HAP-1 (cell line): ENCODE data around the gene AARS2.

ENCODE experiments used
- DNase-seq, 2 experiments: peaks; one replicate each; pipeline ENCODE4 v3.0.0-alpha.2; 2016 to 2020; ENCODE audit warnings: low spot score in 2 of 2
- H3K27me3 ChIP-seq: fragments of 250-450 bp; sonication (Bioruptor Pico); 2 replicates; pipeline ENCODE4 v1.5.1; 2020; ENCODE audit warnings: low read depth, mild to moderate bottlenecking, moderate library complexity
- H3K36me3 ChIP-seq: fragments of 250-450 bp; sonication (Bioruptor Pico); replicated peaks from 2 replicates; pipeline ENCODE4 v1.5.1; 2020; ENCODE audit warnings: mild to moderate bottlenecking
- H3K4me1 ChIP-seq: fragments of 250-450 bp; sonication (Bioruptor Pico); 2 replicates; pipeline ENCODE4 v1.5.1; 2020; ENCODE audit warnings: mild to moderate bottlenecking
- H3K4me3 ChIP-seq: fragments of 250-450 bp; sonication (Bioruptor Pico); 2 replicates; pipeline ENCODE4 v1.5.1; 2020; ENCODE audit warnings: mild to moderate bottlenecking, moderate library complexity
- H3K9me3 ChIP-seq: fragments of 250-450 bp; sonication (Bioruptor Pico); 2 replicates; pipeline ENCODE4 v1.5.1; 2020; ENCODE audit warnings: mild to moderate bottlenecking, moderate library complexity
- in situ Hi-C: fragments of 300-500 bp; cut with MboI; formaldehyde crosslinking; loops from 3 replicates; pipeline ENCODE4 v1.14.3; 2020; ENCODE audit warnings: low sequenced_read_pairs, inconsistent platforms, mixed read lengths

Gene AARS2

DNA sequence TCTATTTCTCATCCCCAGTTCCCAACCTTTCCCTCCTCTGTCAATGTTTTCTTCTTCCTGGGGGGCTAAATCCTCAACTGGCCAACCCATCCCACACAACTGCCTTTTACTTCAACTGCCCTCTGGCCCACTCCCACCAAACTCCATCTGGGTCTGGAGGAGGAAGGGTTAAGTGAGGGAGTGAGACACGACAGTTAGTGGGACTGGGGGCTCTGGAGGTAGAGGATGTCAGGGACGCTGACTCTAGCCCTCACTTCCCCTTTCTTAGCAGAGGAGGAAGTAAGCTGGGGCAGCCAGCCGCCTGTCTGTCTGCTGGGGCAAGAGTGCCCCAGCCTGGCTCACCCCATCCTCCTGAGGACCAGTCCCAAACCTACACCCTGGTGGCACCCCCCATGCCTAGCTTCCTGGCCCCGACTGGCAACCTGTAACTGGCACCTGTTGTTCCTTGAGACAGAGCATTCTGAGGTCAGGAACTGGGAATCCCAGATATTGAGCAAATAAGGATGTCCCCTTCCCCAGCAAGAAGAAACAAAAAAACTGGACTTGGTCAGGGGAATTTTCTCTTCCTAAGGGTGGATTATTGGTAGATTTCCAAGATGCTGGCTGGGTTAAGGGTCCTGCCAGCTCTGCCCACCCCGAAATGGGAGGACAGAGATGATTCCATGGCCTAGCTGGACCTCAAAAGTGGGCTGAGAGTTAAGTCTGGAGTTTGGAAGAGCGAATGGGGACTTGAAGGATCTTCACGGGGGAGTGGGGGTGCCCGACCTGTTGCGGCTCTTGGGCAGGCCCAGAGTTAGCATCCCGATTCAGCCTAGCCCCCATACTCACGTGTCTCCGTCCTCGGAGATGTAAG lies 48.8 kb downstream of the AARS2 start:
- in situ Hi-C loops = loop anchor here (5.0 kb wide), 1 partner anchor 73 kb away; no protein-coding TSS in a partner anchor
- no peaks in the 10 kb centered on the region for H3K9me3 ChIP-seq
- peaks cover 11% of the 10 kb centered on the region for H3K4me1 ChIP-seq
- H3K36me3 ChIP-seq = no peaks in the 10 kb centered on the region
- DNase-seq = no peak
- peaks cover 2% of the 10 kb centered on the region; the same call in 1 of the 2 replicates for H3K27me3 ChIP-seq
- H3K4me3 ChIP-seq = peak overlapping the region; percentile 67

DNA sequence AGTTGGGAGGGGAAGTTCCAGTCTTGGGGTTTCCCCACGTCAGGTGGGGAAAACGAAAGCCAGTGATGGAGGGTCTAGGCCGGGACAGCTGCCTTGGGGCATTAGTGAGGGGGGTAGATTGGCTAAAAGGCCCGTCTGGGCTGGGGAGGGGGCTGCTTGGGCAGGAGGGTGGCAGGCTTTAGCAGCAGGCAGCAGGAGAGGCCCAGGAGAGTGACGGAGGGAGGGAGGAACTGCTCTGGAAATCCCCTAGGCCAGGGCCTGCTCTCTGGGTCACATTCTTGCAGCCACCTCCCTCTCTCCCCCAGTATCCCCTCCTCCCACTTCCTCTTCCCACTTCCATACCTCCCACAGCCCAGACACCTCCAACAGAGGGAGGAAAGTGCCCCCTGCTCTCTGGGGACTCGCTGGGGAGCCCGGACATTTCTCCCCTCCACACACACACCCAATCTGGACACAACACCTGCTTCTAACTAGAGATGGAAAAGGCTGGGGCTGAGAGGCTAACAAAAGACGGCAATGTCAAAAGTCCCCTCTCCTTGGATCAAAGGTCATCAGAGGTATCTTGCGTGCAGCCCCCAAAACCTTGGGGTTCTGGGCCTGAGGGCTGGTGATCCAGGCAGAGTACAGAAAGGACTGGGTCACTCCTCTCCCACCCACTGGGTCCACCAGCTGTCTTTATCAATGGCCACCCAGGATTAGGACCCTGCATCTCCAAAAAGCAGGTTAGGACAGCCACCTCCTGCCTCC lies 49.6 kb downstream of the AARS2 start:
- peak overlapping the region; percentile 67 for H3K4me3 ChIP-seq
- H3K9me3 ChIP-seq = no peaks in the 10 kb centered on the region
- no peak for DNase-seq
- in situ Hi-C loops = no loop called here
- H3K36me3 ChIP-seq = no peaks in the 10 kb centered on the region; the same call in 1 of the 2 replicates
- H3K4me1 ChIP-seq = peaks cover 11% of the 10 kb centered on the region
- H3K27me3 ChIP-seq = no peaks in the 10 kb centered on the region; the same call in 1 of the 2 replicates

DNA sequence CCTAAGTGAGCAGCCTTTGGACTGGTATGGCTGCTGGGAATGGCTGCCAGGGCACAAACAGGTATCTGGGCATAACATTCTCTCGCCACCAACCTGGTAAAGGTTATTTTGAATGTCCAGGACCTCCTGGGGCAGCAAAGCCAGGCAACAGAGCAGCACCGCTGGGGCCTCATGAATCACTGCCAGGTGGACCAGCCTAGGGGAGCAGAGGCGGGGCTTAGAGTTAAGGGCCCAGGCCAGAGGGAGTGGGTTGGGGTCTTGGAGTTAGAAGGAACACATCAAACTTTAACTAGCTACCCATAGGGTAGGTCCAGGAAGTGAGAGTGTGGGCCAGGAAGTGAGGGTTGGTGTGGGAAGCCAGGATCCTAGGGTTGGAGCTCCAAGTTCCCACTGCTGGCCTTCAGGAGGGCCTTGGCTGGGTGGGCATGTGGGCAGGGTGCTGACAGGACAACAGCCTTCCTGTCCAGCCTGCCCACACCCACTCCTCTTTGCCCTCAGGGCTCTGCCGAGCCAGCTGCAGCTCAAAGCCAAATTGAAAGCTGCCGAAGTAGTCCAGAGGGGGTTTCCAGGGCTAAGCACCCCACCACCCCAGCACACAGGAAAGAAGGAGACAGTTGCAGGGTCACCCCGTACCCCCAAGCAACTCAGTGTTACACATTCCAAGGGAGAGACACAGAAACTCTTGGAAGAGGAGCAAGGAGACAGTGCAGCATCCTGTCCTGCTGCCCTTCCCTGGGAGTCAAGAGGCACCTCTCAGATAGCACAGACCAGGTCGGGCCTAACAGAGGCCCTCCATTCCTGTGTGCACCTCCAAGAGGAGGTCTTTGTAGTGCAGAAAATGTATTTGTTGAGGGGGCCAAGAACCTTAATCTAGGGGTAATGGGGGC lies 50.4 kb downstream of the AARS2 start:
- H3K36me3 ChIP-seq = no peaks in the 10 kb centered on the region; the same call in 1 of the 2 replicates
- H3K9me3 ChIP-seq = no peaks in the 10 kb centered on the region
- H3K4me1 ChIP-seq = peaks cover 12% of the 10 kb centered on the region
- no peak overlapping the region for H3K4me3 ChIP-seq
- in situ Hi-C loops = no loop called here
- DNase-seq = no peak
- H3K27me3 ChIP-seq = no peaks in the 10 kb centered on the region

DNA sequence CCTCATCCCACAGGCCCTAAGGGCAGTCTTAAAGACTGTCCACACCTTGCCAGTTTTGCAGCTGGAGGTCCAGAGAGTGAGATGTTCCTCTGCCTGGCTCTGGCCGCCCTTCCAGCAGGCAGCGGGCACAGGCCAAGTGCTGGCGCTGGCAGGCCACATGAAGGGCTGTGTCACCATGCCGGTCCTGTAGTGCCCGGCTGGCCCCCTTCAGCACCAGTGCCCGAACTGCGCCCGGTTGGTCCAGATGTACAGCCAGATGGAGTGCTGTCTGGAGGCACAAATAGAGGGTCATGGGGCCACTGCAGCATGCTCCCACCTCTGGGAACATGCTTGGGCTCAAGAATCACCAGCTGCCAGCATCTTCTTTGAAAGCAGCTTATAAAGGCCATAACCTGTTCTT lies 51.6 kb downstream of the AARS2 start:
- DNase-seq = no peak
- Histone ChIP-seq H3K36me3 (no peaks in the 10 kb centered on the region; the same call in none of the 2 replicates), H3K27me3 (no peaks in the 10 kb centered on the region), H3K4me1 (peaks cover 14% of the 10 kb centered on the region), H3K4me3 (no peak overlapping the region), H3K9me3 (no peaks in the 10 kb centered on the region)
- in situ Hi-C loops = no loop called here

DNA sequence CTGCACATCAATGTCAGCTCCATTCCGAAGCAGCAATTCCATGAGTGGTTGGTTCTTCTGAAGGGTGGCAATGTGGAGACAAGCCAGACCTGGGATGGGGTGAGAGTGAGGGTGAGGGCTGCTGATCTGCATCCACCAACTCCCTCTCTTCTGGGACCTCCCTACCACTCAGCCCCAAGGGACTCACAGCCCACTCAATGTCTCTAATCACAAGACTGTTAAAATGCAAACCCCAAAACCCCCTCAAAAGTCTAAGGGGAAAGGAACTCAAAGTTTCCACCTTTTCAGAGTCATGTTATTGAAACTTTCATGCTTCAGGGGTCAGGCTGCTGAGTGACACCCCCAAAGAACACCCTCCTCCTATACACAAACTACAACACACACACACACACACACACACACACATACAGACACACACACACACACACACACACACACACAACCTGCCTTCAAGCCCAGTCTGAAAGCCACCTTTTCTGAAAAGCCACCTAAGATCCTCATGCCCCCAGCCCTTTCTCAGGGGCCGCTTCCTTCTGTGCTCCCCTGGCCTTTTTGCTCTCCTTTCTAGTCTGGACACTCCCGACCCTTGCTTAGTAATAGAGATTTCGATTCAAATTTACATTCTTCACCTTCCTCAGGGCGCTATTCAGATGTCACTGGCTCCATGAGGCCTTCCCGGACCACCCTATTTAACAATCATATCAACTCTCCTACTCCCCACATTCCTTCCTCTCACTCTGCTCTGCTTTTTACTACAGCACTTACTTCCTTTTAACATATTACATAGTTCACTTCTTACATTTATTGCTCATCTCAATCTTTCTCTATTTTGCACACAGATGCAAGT lies 52.5 kb downstream of the AARS2 start:
- Histone ChIP-seq H3K4me1 (peaks cover 19% of the 10 kb centered on the region), H3K36me3 (peaks cover 2% of the 10 kb centered on the region), H3K9me3 (no peaks in the 10 kb centered on the region), H3K4me3 (no peak overlapping the region), H3K27me3 (no peaks in the 10 kb centered on the region)
- in situ Hi-C loops = no loop called here
- DNase-seq = no peak

DNA sequence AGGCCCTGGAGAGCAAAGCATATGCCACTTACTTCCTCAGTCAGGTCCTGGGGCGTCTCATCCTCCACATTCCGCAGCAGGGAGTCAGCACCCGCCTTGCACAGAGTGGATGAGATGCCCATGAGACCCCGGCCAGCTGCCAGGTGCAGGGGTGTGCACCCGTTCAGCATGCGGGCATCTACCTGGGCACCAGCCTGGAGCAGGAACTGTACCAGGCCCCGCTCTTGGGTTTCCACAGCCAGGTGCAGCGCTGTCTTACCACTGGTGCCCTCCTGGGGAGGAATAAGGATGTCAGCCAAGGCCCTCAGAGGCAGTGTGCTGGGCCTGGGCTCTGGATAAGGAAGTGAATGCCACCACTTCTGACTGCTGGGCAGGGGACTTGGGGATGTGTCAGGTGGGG lies 53.1 kb downstream of the AARS2 start:
- H3K4me3 ChIP-seq = no peak overlapping the region
- H3K9me3 ChIP-seq = no peaks in the 10 kb centered on the region
- H3K36me3 ChIP-seq = peaks cover 9% of the 10 kb centered on the region
- H3K27me3 ChIP-seq = no peaks in the 10 kb centered on the region
- in situ Hi-C loops = no loop called here
- H3K4me1 ChIP-seq = peaks cover 17% of the 10 kb centered on the region
- no peak for DNase-seq

DNA sequence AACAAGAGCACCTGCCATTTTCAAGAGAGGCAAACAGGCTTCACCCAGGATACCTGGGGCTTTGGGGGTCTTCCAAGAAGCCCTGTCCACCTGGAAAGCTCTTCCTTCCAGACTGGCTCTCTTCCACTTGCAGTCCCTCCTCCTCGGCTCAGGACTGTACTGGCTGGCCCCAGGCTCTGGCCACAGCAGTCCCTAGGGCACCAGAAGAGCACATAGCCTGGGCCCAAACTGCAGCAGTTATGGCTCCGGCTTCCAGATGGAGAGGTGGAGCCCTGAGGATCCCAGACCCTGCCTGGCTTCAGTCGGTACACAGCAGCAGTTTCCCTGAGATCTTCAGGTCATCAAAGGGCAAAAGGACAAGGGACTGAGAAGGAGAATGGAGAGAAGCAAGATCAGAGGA lies 54.2 kb downstream of the AARS2 start:
- H3K4me1 ChIP-seq = peaks cover 15% of the 10 kb centered on the region
- no peak for DNase-seq
- no peaks in the 10 kb centered on the region for H3K9me3 ChIP-seq
- H3K27me3 ChIP-seq = no peaks in the 10 kb centered on the region
- in situ Hi-C loops = no loop called here
- peaks cover 20% of the 10 kb centered on the region for H3K36me3 ChIP-seq
- no peak overlapping the region for H3K4me3 ChIP-seq

DNA sequence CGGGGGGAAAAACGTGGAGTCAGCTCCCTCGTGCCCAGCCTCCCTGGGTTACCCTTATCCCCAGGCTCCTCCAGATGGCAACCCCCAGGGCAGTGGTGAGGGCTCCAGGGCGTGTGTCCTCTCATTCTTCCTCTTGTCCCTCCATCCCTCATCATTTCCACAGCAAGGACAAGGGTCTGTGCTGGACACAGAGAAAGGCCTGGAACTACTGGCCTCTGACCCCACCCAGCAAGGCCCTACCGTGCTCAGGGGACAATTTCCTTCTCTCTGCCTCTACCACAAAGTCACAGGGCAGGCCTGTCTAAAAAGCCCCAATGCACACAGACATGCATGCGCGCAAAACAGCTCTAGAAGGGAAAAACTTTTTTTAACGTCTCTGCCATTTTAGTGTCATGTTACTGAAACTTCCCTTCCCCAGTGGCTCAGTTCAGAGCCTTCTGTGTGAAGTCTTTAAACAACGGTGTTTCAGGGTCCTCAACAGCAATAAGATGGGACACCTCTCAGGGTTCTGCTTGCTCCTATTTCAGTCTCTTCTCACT lies 54.8 kb downstream of the AARS2 start:
- no peaks in the 10 kb centered on the region for H3K27me3 ChIP-seq
- in situ Hi-C loops = no loop called here
- no peaks in the 10 kb centered on the region for H3K9me3 ChIP-seq
- no peak for DNase-seq
- no peak overlapping the region for H3K4me3 ChIP-seq
- peaks cover 25% of the 10 kb centered on the region for H3K36me3 ChIP-seq
- peaks cover 10% of the 10 kb centered on the region for H3K4me1 ChIP-seq

DNA sequence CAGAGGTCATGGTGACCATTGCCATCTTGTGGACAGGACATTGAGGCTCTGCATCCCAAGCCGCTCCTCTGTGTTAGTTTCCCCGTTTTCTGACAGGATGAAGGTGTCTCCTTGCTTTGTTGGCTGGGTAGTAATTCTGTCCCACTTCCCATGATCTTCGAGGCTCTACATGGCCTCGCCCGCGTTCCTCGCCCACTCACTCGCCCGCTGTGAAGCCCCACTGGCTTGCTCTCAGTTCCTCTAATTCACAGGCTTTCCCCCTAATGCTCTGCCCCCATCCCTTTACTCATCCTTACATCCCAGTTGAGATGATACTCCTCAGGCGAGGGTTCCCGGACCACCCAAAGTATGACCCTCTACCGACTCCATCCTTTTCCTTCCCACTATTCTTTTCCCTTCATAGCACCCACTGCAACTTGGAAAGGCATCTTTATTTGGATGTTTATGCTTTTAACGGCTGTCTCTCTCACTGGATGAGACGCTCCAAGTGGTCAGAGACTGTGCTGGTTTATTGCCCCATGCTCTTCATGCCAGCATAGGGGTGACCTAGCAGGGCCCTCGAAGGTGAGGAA lies 55.3 kb downstream of the AARS2 start:
- Histone ChIP-seq H3K9me3 (no peaks in the 10 kb centered on the region), H3K4me1 (peaks cover 9% of the 10 kb centered on the region), H3K4me3 (peak overlapping the region; percentile 59), H3K36me3 (peaks cover 31% of the 10 kb centered on the region), H3K27me3 (no peaks in the 10 kb centered on the region)
- in situ Hi-C loops = no loop called here
- DNase-seq = no peak

DNA sequence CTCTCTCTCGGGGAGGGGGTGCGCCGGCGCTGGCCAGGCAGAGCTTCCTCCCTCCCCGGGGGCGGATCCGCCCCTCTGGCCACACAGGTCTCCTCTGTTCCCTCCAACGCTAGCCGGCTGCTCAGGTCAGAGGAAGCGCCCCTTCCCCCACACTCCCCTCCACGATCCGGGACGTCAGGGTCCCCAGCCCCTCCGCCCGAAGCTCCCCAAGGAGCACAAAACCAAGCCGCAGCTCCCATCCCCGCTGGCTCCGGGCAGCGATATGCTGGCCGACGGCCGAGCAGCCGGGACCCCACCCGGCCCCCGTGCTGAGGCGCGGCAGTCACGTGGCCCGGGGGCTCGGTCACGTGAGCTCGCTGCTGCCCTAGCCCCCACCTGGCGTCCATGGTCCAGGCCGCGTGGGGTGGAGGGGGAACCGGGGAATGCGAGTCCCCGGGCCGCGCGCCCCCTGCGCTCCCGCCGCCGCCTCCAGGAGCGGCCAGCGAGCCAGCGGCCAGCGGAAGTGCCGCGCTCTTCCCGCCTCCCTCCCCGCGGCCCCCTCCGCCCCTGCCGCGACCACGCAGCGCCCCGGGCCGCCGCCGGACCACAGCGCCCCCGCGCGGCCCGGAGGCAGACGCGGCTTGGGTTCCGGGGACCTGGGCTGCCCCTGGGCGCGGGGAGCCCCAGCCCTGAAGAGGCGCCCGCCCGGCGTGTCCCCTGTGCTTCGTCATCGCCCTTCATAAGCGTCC lies 56.0 kb downstream of the AARS2 start, which contains the start of gene SLC35B2:
Gene SLC35B2 (minus strand): TSS at position 504 of the 728 bp plus-strand sequence. CDS start 118 bp downstream, at position 386.
- DNase-seq = peak; percentile 77 to 86
- Histone ChIP-seq H3K9me3 (no peaks in the 10 kb centered on the region), H3K4me1 (peaks cover 9% of the 10 kb centered on the region), H3K27me3 (no peaks in the 10 kb centered on the region), H3K4me3 (peak within 1 kb of the TSS; percentile 59), H3K36me3 (peaks cover 37% of the 10 kb centered on the region)
- in situ Hi-C loops = no loop called here

DNA sequence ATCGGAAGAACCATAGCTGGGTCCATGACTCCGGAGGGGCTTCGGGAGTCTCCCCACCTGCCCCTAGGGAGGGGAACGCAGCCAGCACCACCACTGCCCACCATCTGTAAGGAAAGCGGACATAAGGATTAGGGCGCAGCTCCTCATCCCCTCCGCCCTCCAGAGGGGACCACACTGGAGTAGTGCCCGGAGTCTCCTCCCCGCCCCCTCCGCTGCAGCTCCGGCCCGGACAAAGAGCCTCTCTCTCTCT lies 56.4 kb downstream of the AARS2 start:
- H3K4me3 ChIP-seq = peak overlapping the region; percentile 59
- H3K9me3 ChIP-seq = no peaks in the 10 kb centered on the region
- no peak for DNase-seq
- peaks cover 42% of the 10 kb centered on the region for H3K36me3 ChIP-seq
- H3K27me3 ChIP-seq = no peaks in the 10 kb centered on the region
- peaks cover 9% of the 10 kb centered on the region for H3K4me1 ChIP-seq
- in situ Hi-C loops = no loop called here
